ENCODE measurements around the gene PLXNA2.
A peak's percentile ranks its signal among the peaks of the same experiment; 100 is the strongest.

Gene PLXNA2

GRCh38 chr1:208036918-208037766, 207.0 kb downstream of the PLXNA2 start:
- Histone ChIP-seq H3K36me3 (ENCODE audit: low read depth) (peaks cover 10% of the 10 kb centered on the region; the same call in 1 of the 2 replicates), H3K9me3 (ENCODE audit: severe bottlenecking) (no peaks in the 10 kb centered on the region), H3K4me1 (ENCODE audit: insufficient read depth, poor library complexity, severe bottlenecking) (no peaks in the 10 kb centered on the region), H3K27ac (ENCODE audit: poor library complexity, severe bottlenecking) (no peak overlapping the region), H3K27me3 (ENCODE audit: insufficient read depth, poor library complexity, severe bottlenecking) (no peaks in the 10 kb centered on the region), H3K4me3 (ENCODE audit: severe bottlenecking) (no peak overlapping the region)
- ATAC-seq (ENCODE audit: low read depth) (no peak), DNase-seq (ENCODE audit: low spot score) (no peak)
- TF ChIP-seq, protein P1, sequence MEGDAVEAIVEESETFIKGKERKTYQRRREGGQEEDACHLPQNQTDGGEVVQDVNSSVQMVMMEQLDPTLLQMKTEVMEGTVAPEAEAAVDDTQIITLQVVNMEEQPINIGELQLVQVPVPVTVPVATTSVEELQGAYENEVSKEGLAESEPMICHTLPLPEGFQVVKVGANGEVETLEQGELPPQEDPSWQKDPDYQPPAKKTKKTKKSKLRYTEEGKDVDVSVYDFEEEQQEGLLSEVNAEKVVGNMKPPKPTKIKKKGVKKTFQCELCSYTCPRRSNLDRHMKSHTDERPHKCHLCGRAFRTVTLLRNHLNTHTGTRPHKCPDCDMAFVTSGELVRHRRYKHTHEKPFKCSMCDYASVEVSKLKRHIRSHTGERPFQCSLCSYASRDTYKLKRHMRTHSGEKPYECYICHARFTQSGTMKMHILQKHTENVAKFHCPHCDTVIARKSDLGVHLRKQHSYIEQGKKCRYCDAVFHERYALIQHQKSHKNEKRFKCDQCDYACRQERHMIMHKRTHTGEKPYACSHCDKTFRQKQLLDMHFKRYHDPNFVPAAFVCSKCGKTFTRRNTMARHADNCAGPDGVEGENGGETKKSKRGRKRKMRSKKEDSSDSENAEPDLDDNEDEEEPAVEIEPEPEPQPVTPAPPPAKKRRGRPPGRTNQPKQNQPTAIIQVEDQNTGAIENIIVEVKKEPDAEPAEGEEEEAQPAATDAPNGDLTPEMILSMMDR (IDR thresholded peaks at IDR 0.05; ENCODE audit: poor library complexity, severe bottlenecking) = no peak

GRCh38 chr1:208036106-208036808, 207.9 kb downstream of the PLXNA2 start:
- no peak for DNase-seq (ENCODE audit: low spot score)

GRCh38 chr1:208034135-208034534, 210.0 kb downstream of the PLXNA2 start:
- Histone ChIP-seq H3K4me1 (ENCODE audit: insufficient read depth, poor library complexity, severe bottlenecking) (no peaks in the 10 kb centered on the region), H3K36me3 (ENCODE audit: low read depth) (peaks cover 10% of the 10 kb centered on the region; the same call in 1 of the 2 replicates), H3K4me3 (ENCODE audit: severe bottlenecking) (no peak overlapping the region), H3K27me3 (ENCODE audit: insufficient read depth, poor library complexity, severe bottlenecking) (no peaks in the 10 kb centered on the region), H3K9me3 (ENCODE audit: severe bottlenecking) (no peaks in the 10 kb centered on the region), H3K27ac (ENCODE audit: poor library complexity, severe bottlenecking) (no peak overlapping the region)
- TF ChIP-seq, protein P1 (IDR thresholded peaks at IDR 0.05; ENCODE audit: poor library complexity, severe bottlenecking) = no peak
- DNase-seq (ENCODE audit: low spot score) (no peak), ATAC-seq (ENCODE audit: low read depth) (no peak)

More at GRCh38 chr1:208036106-208036808, 207.9 kb downstream of the PLXNA2 start:
- H3K36me3 ChIP-seq (ENCODE audit: low read depth) = peaks cover 10% of the 10 kb centered on the region; the same call in 1 of the 2 replicates
- H3K27me3 ChIP-seq (ENCODE audit: insufficient read depth, poor library complexity, severe bottlenecking) = no peaks in the 10 kb centered on the region
- H3K9me3 ChIP-seq (ENCODE audit: severe bottlenecking) = no peaks in the 10 kb centered on the region
- H3K27ac ChIP-seq (ENCODE audit: poor library complexity, severe bottlenecking) = no peak overlapping the region
- no peak for ATAC-seq (ENCODE audit: low read depth)
- no peak overlapping the region for H3K4me3 ChIP-seq (ENCODE audit: severe bottlenecking)
- no peaks in the 10 kb centered on the region for H3K4me1 ChIP-seq (ENCODE audit: insufficient read depth, poor library complexity, severe bottlenecking)
- TF ChIP-seq, protein P1 (IDR thresholded peaks at IDR 0.05; ENCODE audit: poor library complexity, severe bottlenecking) = peak; percentile 8

GRCh38 chr1:208033236-208033635, 210.9 kb downstream of the PLXNA2 start:
- H3K4me1 ChIP-seq (ENCODE audit: insufficient read depth, poor library complexity, severe bottlenecking) = no peaks in the 10 kb centered on the region
- no peak for DNase-seq (ENCODE audit: low spot score)
- H3K27ac ChIP-seq (ENCODE audit: poor library complexity, severe bottlenecking) = no peak overlapping the region
- no peaks in the 10 kb centered on the region for H3K27me3 ChIP-seq (ENCODE audit: insufficient read depth, poor library complexity, severe bottlenecking)
- H3K9me3 ChIP-seq (ENCODE audit: severe bottlenecking) = no peaks in the 10 kb centered on the region
- peaks cover 6% of the 10 kb centered on the region; the same call in 1 of the 2 replicates for H3K36me3 ChIP-seq (ENCODE audit: low read depth)
- TF ChIP-seq, protein P1 (IDR thresholded peaks at IDR 0.05; ENCODE audit: poor library complexity, severe bottlenecking) = no peak
- ATAC-seq (ENCODE audit: low read depth) = no peak
- no peak overlapping the region for H3K4me3 ChIP-seq (ENCODE audit: severe bottlenecking)
